IPS-15b (cell line): ENCODE results near the gene CYP3A4.
"Not testable (repeated sequence)": the region's sequence is repeated elsewhere in the genome, so short reads cannot be mapped to it uniquely, and the experiment has no call there.

Experiments
- H3K27me3 ChIP-seq: one replicate; pipeline ENCODE4 v1.6.1; 2013; ENCODE audit warnings: low read length; ENCODE audit not compliant: control insufficient read depth, insufficient read depth
- H3K36me3 ChIP-seq: one replicate; pipeline ENCODE4 v1.6.1; 2013; ENCODE audit warnings: low read length; ENCODE audit not compliant: control insufficient read depth, insufficient read depth
- H3K4me1 ChIP-seq: one replicate; pipeline ENCODE4 v1.6.1; 2013; ENCODE audit warnings: mild to moderate bottlenecking, low read length; ENCODE audit not compliant: control insufficient read depth, insufficient read depth
- H3K4me3 ChIP-seq: one replicate; pipeline ENCODE4 v1.5.1; 2013; ENCODE audit warnings: low read depth, low read length
- H3K9ac ChIP-seq: one replicate; pipeline ENCODE4 v1.6.1; 2013; ENCODE audit warnings: low read depth, mild to moderate bottlenecking, low read length
- H3K9me3 ChIP-seq: one replicate; pipeline ENCODE4 v1.6.1; 2013; ENCODE audit warnings: mild to moderate bottlenecking, low read length; ENCODE audit not compliant: control insufficient read depth, insufficient read depth

CYP3A4 gene

GRCh38 chr7:99745395-99745794 is 38.6 kb downstream of the CYP3A4 start:
- not testable (repeated sequence) for H3K9ac ChIP-seq, H3K4me1 ChIP-seq, H3K27me3 ChIP-seq, H3K4me3 ChIP-seq, H3K36me3 ChIP-seq, H3K9me3 ChIP-seq

- H3K9me3 ChIP-seq = no peaks in the 10 kb centered on the region
- H3K27me3 ChIP-seq = no peaks in the 10 kb centered on the region
- H3K9ac ChIP-seq = no peak overlapping the region
- no peak overlapping the region for H3K4me3 ChIP-seq
- no peaks in the 10 kb centered on the region for H3K36me3 ChIP-seq
- no peaks in the 10 kb centered on the region for H3K4me1 ChIP-seq
These were observed 41.1 kb downstream of the CYP3A4 start for GRCh38 chr7:99742737-99743394.

GRCh38 chr7:99741441-99741795 is 42.6 kb downstream of the CYP3A4 start:
- H3K27me3 ChIP-seq = no peaks in the 10 kb centered on the region
- no peak overlapping the region for H3K9ac ChIP-seq
- no peaks in the 10 kb centered on the region for H3K36me3 ChIP-seq
- H3K9me3 ChIP-seq = no peaks in the 10 kb centered on the region
- H3K4me3 ChIP-seq = no peak overlapping the region
- no peaks in the 10 kb centered on the region for H3K4me1 ChIP-seq

GRCh38 chr7:99740573-99741440 is 43.2 kb downstream of the CYP3A4 start:
- Histone ChIP-seq H3K36me3 (no peaks in the 10 kb centered on the region), H3K9ac (no peak overlapping the region), H3K4me3 (no peak overlapping the region), H3K27me3 (no peaks in the 10 kb centered on the region), H3K9me3 (no peaks in the 10 kb centered on the region), H3K4me1 (no peaks in the 10 kb centered on the region)

GRCh38 chr7:99739699-99740572 is 44.0 kb downstream of the CYP3A4 start:
- H3K9ac ChIP-seq = no peak overlapping the region
- no peaks in the 10 kb centered on the region for H3K9me3 ChIP-seq
- H3K36me3 ChIP-seq = no peaks in the 10 kb centered on the region
- no peaks in the 10 kb centered on the region for H3K27me3 ChIP-seq
- H3K4me3 ChIP-seq = no peak overlapping the region
- H3K4me1 ChIP-seq = no peaks in the 10 kb centered on the region

DNA sequence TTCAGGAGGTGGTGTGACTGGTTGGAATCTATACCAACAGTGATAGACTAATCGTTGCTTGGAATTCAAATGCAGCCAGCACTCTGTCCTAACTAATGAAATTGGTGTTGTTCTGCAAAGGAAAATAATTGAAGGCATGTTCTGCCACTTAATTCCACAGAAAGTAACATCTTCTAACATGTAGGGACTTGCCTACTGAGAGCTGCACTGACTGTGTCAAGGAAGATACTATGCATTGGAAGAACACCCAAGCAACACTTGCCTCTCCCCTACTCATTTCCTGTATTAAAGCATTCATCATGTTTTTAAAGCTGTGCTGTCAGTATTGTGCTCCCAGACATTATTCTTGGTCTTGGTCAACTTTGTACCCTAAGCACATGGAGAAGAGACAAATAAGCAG is 46.3 kb downstream of the CYP3A4 start:
- H3K27me3 ChIP-seq = no peaks in the 10 kb centered on the region
- H3K4me1 ChIP-seq = no peaks in the 10 kb centered on the region
- H3K36me3 ChIP-seq = no peaks in the 10 kb centered on the region
- H3K9me3 ChIP-seq = no peaks in the 10 kb centered on the region
- no peak overlapping the region for H3K9ac ChIP-seq
- no peak overlapping the region for H3K4me3 ChIP-seq

DNA sequence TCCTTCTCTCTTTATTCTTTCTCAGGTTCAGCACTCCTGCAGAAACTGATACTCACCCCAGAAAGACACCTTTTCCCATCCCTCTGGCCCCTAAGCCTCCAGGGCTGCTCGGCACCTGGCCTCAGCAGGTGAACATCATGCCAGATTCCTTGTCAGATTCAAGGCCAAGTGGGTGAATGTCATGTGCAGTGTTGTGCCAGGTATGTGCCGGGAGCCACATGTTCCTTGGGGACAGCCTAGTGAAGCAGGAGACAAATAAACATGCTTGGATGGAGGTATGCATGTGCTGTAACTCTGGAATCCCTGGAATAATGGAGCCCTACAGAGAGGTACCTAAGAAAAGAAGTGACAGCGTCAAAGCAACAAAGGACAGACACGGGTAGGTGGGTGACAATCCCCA is 47.3 kb downstream of the CYP3A4 start:
- H3K4me1 ChIP-seq, H3K36me3 ChIP-seq, H3K4me3 ChIP-seq, H3K9ac ChIP-seq, H3K9me3 ChIP-seq, H3K27me3 ChIP-seq: not testable (repeated sequence)

GRCh38 chr7:99734987-99735386 is 49.0 kb downstream of the CYP3A4 start, which contains the start of gene CYP3A7:
Gene CYP3A7 (minus strand): TSS chr7:99735196. CDS start chr7:99735093, 103 bp downstream.
- H3K27me3 ChIP-seq = no peaks in the 10 kb centered on the region
- no peaks in the 10 kb centered on the region for H3K4me1 ChIP-seq
- H3K4me3 ChIP-seq = no peak within 1 kb of the TSS

GRCh38 chr7:99733448-99733847 is 50.5 kb downstream of the CYP3A4 start:
- no peak overlapping the region for H3K4me3 ChIP-seq
- no peaks in the 10 kb centered on the region for H3K9me3 ChIP-seq
- H3K9ac ChIP-seq = no peak overlapping the region
- H3K36me3 ChIP-seq = no peaks in the 10 kb centered on the region
- no peaks in the 10 kb centered on the region for H3K4me1 ChIP-seq
- no peaks in the 10 kb centered on the region for H3K27me3 ChIP-seq

More at GRCh38 chr7:99734987-99735386, 49.0 kb downstream of the CYP3A4 start, which contains the start of gene CYP3A7:
- no peak within 1 kb of the TSS for H3K9ac ChIP-seq
- H3K9me3 ChIP-seq = no peaks in the 10 kb centered on the region
- no peaks in the 10 kb centered on the region for H3K36me3 ChIP-seq

DNA sequence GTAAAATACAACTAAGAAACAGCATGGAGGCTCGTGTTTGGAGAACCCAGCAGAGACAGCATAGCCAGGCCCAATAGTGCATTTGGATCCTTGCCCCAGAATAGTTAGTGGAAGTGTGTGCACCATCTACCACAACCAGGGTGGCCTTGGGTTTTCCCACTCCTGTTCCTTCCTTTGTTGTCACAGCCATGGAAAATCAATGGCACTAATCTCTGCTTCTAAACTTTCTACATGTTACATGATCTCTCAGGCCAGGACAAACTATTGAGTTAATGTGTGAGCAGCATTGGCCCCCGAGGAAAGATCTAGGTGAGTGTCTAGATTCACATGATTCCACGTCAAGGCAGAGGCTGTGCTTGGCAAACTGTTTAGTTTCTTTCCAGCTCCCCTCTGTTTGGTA is 51.0 kb downstream of the CYP3A4 start:
- Histone ChIP-seq H3K4me3 (no peak overlapping the region), H3K9me3 (no peaks in the 10 kb centered on the region), H3K27me3 (no peaks in the 10 kb centered on the region), H3K4me1 (no peaks in the 10 kb centered on the region), H3K9ac (no peak overlapping the region), H3K36me3 (no peaks in the 10 kb centered on the region)

- H3K9ac ChIP-seq = no peak overlapping the region
- H3K4me3 ChIP-seq = no peak overlapping the region
- H3K27me3 ChIP-seq = no peaks in the 10 kb centered on the region
- H3K36me3 ChIP-seq = no peaks in the 10 kb centered on the region
- H3K4me1 ChIP-seq = no peaks in the 10 kb centered on the region
- no peaks in the 10 kb centered on the region for H3K9me3 ChIP-seq
These were observed 52.2 kb downstream of the CYP3A4 start for GRCh38 chr7:99731638-99732374.
